ENCODE measurements around the gene ZNF599.

ZNF599 gene

GRCh38 chr19:34778342-34778741 is 5.3 kb upstream of the ZNF599 start:
- H4K20me1 ChIP-seq (ENCODE audit: insufficient read depth, low read length): no peaks in the 10 kb centered on the region
- H2AFZ ChIP-seq (ENCODE audit: low read length): no peak overlapping the region
- no peaks in the 10 kb centered on the region for H3K9me3 ChIP-seq (ENCODE audit: low read length)
- H3K9ac ChIP-seq (ENCODE audit: low read length): no peak overlapping the region
- H3K4me2 ChIP-seq (ENCODE audit: low read length): no peak overlapping the region
- H3K27ac ChIP-seq (ENCODE audit: low read depth, low read length, poor library complexity, severe bottlenecking): no peak overlapping the region
- TF ChIP-seq CTCF (IDR thresholded peaks at IDR 0.05; ENCODE audit: low read length) (no peak), EZH2 (IDR thresholded peaks at IDR 0.05; ENCODE audit: borderline replicate concordance, low read length) (no peak)
- no peak overlapping the region for H3K4me3 ChIP-seq (ENCODE audit: low read depth, low read length, poor library complexity, severe bottlenecking)
- no peaks in the 10 kb centered on the region for H3F3A ChIP-seq (ENCODE audit: insufficient read depth, low read length)
- H3K4me1 ChIP-seq (ENCODE audit: insufficient read depth, low read length, severe bottlenecking): peaks cover under 1% of the 10 kb centered on the region
- H3K27me3 ChIP-seq (ENCODE audit: insufficient read depth, low read length): no peaks in the 10 kb centered on the region
- H3K36me3 ChIP-seq (ENCODE audit: insufficient read depth, low read length): no peaks in the 10 kb centered on the region
- H3K9me2 ChIP-seq (ENCODE audit: low read depth, low read length): no peaks in the 10 kb centered on the region
- no peaks in the 10 kb centered on the region for H3K79me2 ChIP-seq (ENCODE audit: insufficient read depth, low read length)

- Histone ChIP-seq H3K27me3 (ENCODE audit: insufficient read depth, low read length) (no peaks in the 10 kb centered on the region), H3K4me2 (ENCODE audit: low read length) (no peak overlapping the region), H3K9me3 (ENCODE audit: low read length) (no peaks in the 10 kb centered on the region), H3K9me2 (ENCODE audit: low read depth, low read length) (no peaks in the 10 kb centered on the region), H3F3A (ENCODE audit: insufficient read depth, low read length) (no peaks in the 10 kb centered on the region), H3K4me3 (ENCODE audit: low read depth, low read length, poor library complexity, severe bottlenecking) (no peak overlapping the region), H3K79me2 (ENCODE audit: insufficient read depth, low read length) (no peaks in the 10 kb centered on the region), H2AFZ (ENCODE audit: low read length) (no peak overlapping the region), H3K36me3 (ENCODE audit: insufficient read depth, low read length) (no peaks in the 10 kb centered on the region; the same call in 1 of the 2 replicates), H3K27ac (ENCODE audit: low read depth, low read length, poor library complexity, severe bottlenecking) (no peak overlapping the region), H3K4me1 (ENCODE audit: insufficient read depth, low read length, severe bottlenecking) (peaks cover 3% of the 10 kb centered on the region), H3K9ac (ENCODE audit: low read length) (no peak overlapping the region), H4K20me1 (ENCODE audit: insufficient read depth, low read length) (no peaks in the 10 kb centered on the region)
- no peak for TF ChIP-seq CTCF (IDR thresholded peaks at IDR 0.05; ENCODE audit: low read length)
- no peak for TF ChIP-seq EZH2 (IDR thresholded peaks at IDR 0.05; ENCODE audit: borderline replicate concordance, low read length)
These were observed 1.8 kb upstream of the ZNF599 start for GRCh38 chr19:34774857-34775256.

GRCh38 chr19:34773555-34773864 is 495 bp upstream of the ZNF599 start:
- no peak overlapping the region for H3K9ac ChIP-seq (ENCODE audit: low read length)
- no peaks in the 10 kb centered on the region; the same call in 1 of the 2 replicates for H3K36me3 ChIP-seq (ENCODE audit: insufficient read depth, low read length)
- H3K4me1 ChIP-seq (ENCODE audit: insufficient read depth, low read length, severe bottlenecking): peaks cover 3% of the 10 kb centered on the region
- H3K79me2 ChIP-seq (ENCODE audit: insufficient read depth, low read length): no peaks in the 10 kb centered on the region
- H2AFZ ChIP-seq (ENCODE audit: low read length): peak overlapping the region; percentile 56
- no peaks in the 10 kb centered on the region for H3K27me3 ChIP-seq (ENCODE audit: insufficient read depth, low read length)
- no peaks in the 10 kb centered on the region for H3F3A ChIP-seq (ENCODE audit: insufficient read depth, low read length)
- no peak overlapping the region for H3K27ac ChIP-seq (ENCODE audit: low read depth, low read length, poor library complexity, severe bottlenecking)
- H3K4me3 ChIP-seq (ENCODE audit: low read depth, low read length, poor library complexity, severe bottlenecking): peak overlapping the region; percentile 66
- TF ChIP-seq EZH2 (IDR thresholded peaks at IDR 0.05; ENCODE audit: borderline replicate concordance, low read length) (no peak), CTCF (IDR thresholded peaks at IDR 0.05; ENCODE audit: low read length) (no peak)
- H3K9me3 ChIP-seq (ENCODE audit: low read length): no peaks in the 10 kb centered on the region
- no peaks in the 10 kb centered on the region for H4K20me1 ChIP-seq (ENCODE audit: insufficient read depth, low read length)
- H3K4me2 ChIP-seq (ENCODE audit: low read length): peak overlapping the region; percentile 66
- H3K9me2 ChIP-seq (ENCODE audit: low read depth, low read length): no peaks in the 10 kb centered on the region
